ENCODE measurements around the gene CHSY1.
A peak's percentile ranks its signal among the peaks of the same experiment; 100 is the strongest.
"Not testable (repeated sequence)": the region's sequence is repeated elsewhere in the genome, so short reads cannot be mapped to it uniquely, and the experiment has no call there.

The CHSY1 gene

GRCh38 chr15:101246391-101246790 is 5.5 kb downstream of the CHSY1 start:
- DNase-seq = no peak

- no peak for DNase-seq
Observed at GRCh38 chr15:101244889-101245668, 6.8 kb downstream of the CHSY1 start.

- no peak for DNase-seq
Observed at GRCh38 chr15:101244036-101244781, 7.6 kb downstream of the CHSY1 start.

- DNase-seq = no peak
Observed at GRCh38 chr15:101243420-101243819, 8.4 kb downstream of the CHSY1 start.

GRCh38 chr15:101242999-101243336 is 8.9 kb downstream of the CHSY1 start:
- no peak for DNase-seq

GRCh38 chr15:101242160-101242998 is 9.5 kb downstream of the CHSY1 start:
- peak in 2 of 58 donors; percentile 7 to 14 for DNase-seq

GRCh38 chr15:101240358-101240757 is 11.5 kb downstream of the CHSY1 start:
- no peak for DNase-seq

- DNase-seq = no peak
Observed at GRCh38 chr15:101239724-101240136, 12.1 kb downstream of the CHSY1 start.

- no peak for DNase-seq
Observed at GRCh38 chr15:101237251-101237650, 14.6 kb downstream of the CHSY1 start.

- no peak for DNase-seq
Observed at GRCh38 chr15:101233651-101234280, 18.1 kb downstream of the CHSY1 start.

GRCh38 chr15:101232677-101233076 is 19.2 kb downstream of the CHSY1 start:
- peak in 4 of 58 donors; percentile 7 to 23 (median 10) for DNase-seq

- no peak for DNase-seq
Observed at GRCh38 chr15:101228313-101228712, 23.5 kb downstream of the CHSY1 start.

GRCh38 chr15:101225658-101226057 is 26.2 kb downstream of the CHSY1 start:
- DNase-seq = no peak

- no peak for DNase-seq
Observed at GRCh38 chr15:101221902-101222301, 29.9 kb downstream of the CHSY1 start.

- DNase-seq = no peak
Observed at GRCh38 chr15:101220060-101220459, 31.8 kb downstream of the CHSY1 start.

GRCh38 chr15:101219441-101219840 is 32.4 kb downstream of the CHSY1 start:
- DNase-seq = no peak

- no peak for DNase-seq
Observed at GRCh38 chr15:101217446-101217845, 34.4 kb downstream of the CHSY1 start.

- DNase-seq = no peak
Observed at GRCh38 chr15:101216100-101216499, 35.7 kb downstream of the CHSY1 start.

- no peak for DNase-seq
Observed at GRCh38 chr15:101215681-101216080, 36.2 kb downstream of the CHSY1 start.

GRCh38 chr15:101214435-101215097 is 37.3 kb downstream of the CHSY1 start:
- not testable (repeated sequence) for DNase-seq

- DNase-seq = no peak
Observed at GRCh38 chr15:101213570-101213969, 38.3 kb downstream of the CHSY1 start.
